Tibial nerve (tissue), 4 donors: ENCODE data around the gene GART.

Source experiments
- EP300 ChIP-seq, 2 donors: sonication (generic); formaldehyde crosslinking; IDR thresholded peaks; one replicate each; pipeline ENCODE4 v1.6.1; 2017; ENCODE audit warnings: antibody characterized with exemption in 2 of 2, mild to moderate bottlenecking in 1 of 2
- POLR2A ChIP-seq, 2 donors: fragments of 450-650 bp; IDR thresholded peaks; one replicate each; pipeline ENCODE4 v1.6.1; 2017; ENCODE audit warnings: antibody characterized with exemption in 2 of 2, mild to moderate bottlenecking in 2 of 2, moderate library complexity in 2 of 2
- TF ChIP-seq, protein P1 (sequence below), 5 experiments: fragments of 200-600 bp in 3 of 5; fragments of 450-650 bp in 2 of 5; sonication (generic) in 3 of 5; IDR thresholded peaks; one replicate each; pipeline ENCODE4 v1.5.1; 2016 to 2019; ENCODE audit warnings: antibody characterized with exemption in 5 of 5, mild to moderate bottlenecking in 3 of 5, moderate library complexity in 2 of 5

DNA sequence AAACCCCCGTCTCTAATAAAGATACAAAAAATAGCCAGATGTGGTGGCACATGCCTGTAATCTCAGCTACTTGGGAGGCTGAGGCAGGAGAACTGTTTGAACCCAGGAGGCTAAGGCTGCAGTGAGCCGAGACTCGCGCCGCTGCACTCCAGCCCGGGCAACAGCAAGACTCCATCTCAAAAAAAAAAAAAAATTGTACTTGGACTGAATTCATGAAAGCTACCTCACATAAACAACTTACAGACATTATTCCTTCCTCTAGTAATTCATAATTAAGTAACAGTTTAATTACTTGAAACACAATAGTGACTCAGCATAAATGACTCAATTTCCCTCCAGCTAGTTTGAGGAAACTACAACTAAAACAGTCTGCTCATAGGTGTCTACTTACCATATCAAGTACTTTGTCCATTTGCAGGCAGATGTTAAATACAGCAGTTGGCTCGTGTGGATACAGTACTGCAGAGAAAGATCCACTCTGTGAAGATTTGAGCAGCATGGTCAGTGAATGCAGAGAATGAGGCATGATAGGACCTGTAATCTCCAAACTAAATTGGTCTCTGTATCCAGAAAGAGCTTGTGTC is 37.1 kb upstream of the GART start:
- TF ChIP-seq, protein P1, sequence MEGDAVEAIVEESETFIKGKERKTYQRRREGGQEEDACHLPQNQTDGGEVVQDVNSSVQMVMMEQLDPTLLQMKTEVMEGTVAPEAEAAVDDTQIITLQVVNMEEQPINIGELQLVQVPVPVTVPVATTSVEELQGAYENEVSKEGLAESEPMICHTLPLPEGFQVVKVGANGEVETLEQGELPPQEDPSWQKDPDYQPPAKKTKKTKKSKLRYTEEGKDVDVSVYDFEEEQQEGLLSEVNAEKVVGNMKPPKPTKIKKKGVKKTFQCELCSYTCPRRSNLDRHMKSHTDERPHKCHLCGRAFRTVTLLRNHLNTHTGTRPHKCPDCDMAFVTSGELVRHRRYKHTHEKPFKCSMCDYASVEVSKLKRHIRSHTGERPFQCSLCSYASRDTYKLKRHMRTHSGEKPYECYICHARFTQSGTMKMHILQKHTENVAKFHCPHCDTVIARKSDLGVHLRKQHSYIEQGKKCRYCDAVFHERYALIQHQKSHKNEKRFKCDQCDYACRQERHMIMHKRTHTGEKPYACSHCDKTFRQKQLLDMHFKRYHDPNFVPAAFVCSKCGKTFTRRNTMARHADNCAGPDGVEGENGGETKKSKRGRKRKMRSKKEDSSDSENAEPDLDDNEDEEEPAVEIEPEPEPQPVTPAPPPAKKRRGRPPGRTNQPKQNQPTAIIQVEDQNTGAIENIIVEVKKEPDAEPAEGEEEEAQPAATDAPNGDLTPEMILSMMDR (IDR thresholded peaks at IDR 0.05) = no peak
- no peak for TF ChIP-seq POLR2A (IDR thresholded peaks at IDR 0.05)
- TF ChIP-seq EP300 (IDR thresholded peaks at IDR 0.05) = no peak
